Peyer's patch (tissue), 4 donors: ENCODE data around the gene PRR9. TPM values are rescaled to one million over a fixed set of nuclear protein-coding genes. Genes with fewer than 3 reads are reported as not detected.
"Not testable (repeated sequence)": the region's sequence is repeated elsewhere in the genome, so short reads cannot be mapped to it uniquely, and the experiment has no call there.

ENCODE experiments used
- DNase-seq, 3 donors: peaks; one replicate each; pipeline ENCODE4 v3.0.0-alpha.2; 2017 to 2019
- H3K27ac ChIP-seq, 4 donors: fragments of 200-600 bp; sonication (generic); one replicate each; pipeline ENCODE4 v1.5.1; 2016 to 2019
- H3K27me3 ChIP-seq, 2 donors: fragments of 200-600 bp; sonication (generic); one replicate each; pipeline ENCODE4 v1.5.1; 2019
- H3K36me3 ChIP-seq, 3 donors: fragments of 200-600 bp; sonication (generic); one replicate each; pipeline ENCODE4 v1.5.1; 2016 to 2019
- H3K4me1 ChIP-seq, 4 donors: fragments of 200-600 bp; sonication (generic); one replicate each; pipeline ENCODE4 v1.5.1; 2016 to 2019
- H3K4me3 ChIP-seq, 4 donors: fragments of 200-600 bp; sonication (generic); 1 replicate in 3 of 4; 2 replicates in 1 of 4; pipeline ENCODE4 v1.5.1; 2016 to 2019; ENCODE audit warnings: mild to moderate bottlenecking in 1 of 4
- H3K9me3 ChIP-seq, 4 donors: fragments of 200-600 bp; sonication (generic); one replicate each; pipeline ENCODE4 v1.5.1; 2016 to 2019; ENCODE audit warnings: mild to moderate bottlenecking in 1 of 4
- CTCF ChIP-seq, 6 experiments: fragments of 450-650 bp in 4 of 6; fragments of 200-600 bp in 2 of 6; sonication (generic) in 1 of 6; IDR thresholded peaks; one replicate each; pipeline ENCODE4 v1.5.1; 2017 to 2019; ENCODE audit warnings: antibody characterized with exemption in 6 of 6, mild to moderate bottlenecking in 3 of 6, moderate library complexity in 1 of 6
- POLR2A ChIP-seq, 2 donors: fragments of 450-650 bp; IDR thresholded peaks; one replicate each; pipeline ENCODE4 v1.5.1; 2017; ENCODE audit warnings: antibody characterized with exemption in 2 of 2, mild to moderate bottlenecking in 2 of 2, moderate library complexity in 2 of 2
- total RNA-seq, 4 donors: library from RNA; depleted of rRNA; stranded (reverse); fragments of >200 nt; gene quantifications; one replicate each; pipeline ENCODE4 v1.1.0, GENCODE V29; 2016

The PRR9 gene, protein sequence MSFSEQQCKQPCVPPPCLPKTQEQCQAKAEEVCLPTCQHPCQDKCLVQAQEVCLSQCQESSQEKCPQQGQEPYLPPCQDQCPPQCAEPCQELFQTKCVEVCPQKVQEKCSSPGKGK
- not detected for total RNA-seq

GRCh38 chr1:153217212-153217611 is at the start of gene PRR9:
TSS of gene PRR9 (plus strand) at chr1:153217584. CDS start at chr1:153218145, 561 bp downstream.
- H3K27me3 ChIP-seq = no peaks in the 10 kb centered on the region
- H3K4me1 ChIP-seq = no peaks in the 10 kb centered on the region
- H3K36me3 ChIP-seq = no peaks in the 10 kb centered on the region
- no peaks in the 10 kb centered on the region for H3K9me3 ChIP-seq
- no peak within 1 kb of the TSS for H3K27ac ChIP-seq
- no peak for TF ChIP-seq POLR2A (IDR thresholded peaks at IDR 0.05)
- H3K4me3 ChIP-seq = no peak within 1 kb of the TSS
- no peak for DNase-seq

GRCh38 chr1:153168686-153169085 is 48.7 kb upstream of the PRR9 start:
- Histone ChIP-seq H3K27me3 (no peaks in the 10 kb centered on the region), H3K9me3 (no peaks in the 10 kb centered on the region), H3K27ac (no peak overlapping the region), H3K4me1 (no peaks in the 10 kb centered on the region), H3K4me3 (no peak overlapping the region), H3K36me3 (no peaks in the 10 kb centered on the region)
- TF ChIP-seq POLR2A (IDR thresholded peaks at IDR 0.05) (no peak), CTCF (IDR thresholded peaks at IDR 0.05) (no peak)
- no peak for DNase-seq

- Histone ChIP-seq H3K4me1 (no peaks in the 10 kb centered on the region), H3K36me3 (no peaks in the 10 kb centered on the region), H3K4me3 (no peak overlapping the region), H3K27me3 (no peaks in the 10 kb centered on the region), H3K27ac (no peak overlapping the region), H3K9me3 (no peaks in the 10 kb centered on the region)
- DNase-seq = no peak
- no peak for TF ChIP-seq CTCF (IDR thresholded peaks at IDR 0.05)
- TF ChIP-seq POLR2A (IDR thresholded peaks at IDR 0.05) = no peak
Measured at GRCh38 chr1:153174624-153175023, 42.8 kb upstream of the PRR9 start.

DNA sequence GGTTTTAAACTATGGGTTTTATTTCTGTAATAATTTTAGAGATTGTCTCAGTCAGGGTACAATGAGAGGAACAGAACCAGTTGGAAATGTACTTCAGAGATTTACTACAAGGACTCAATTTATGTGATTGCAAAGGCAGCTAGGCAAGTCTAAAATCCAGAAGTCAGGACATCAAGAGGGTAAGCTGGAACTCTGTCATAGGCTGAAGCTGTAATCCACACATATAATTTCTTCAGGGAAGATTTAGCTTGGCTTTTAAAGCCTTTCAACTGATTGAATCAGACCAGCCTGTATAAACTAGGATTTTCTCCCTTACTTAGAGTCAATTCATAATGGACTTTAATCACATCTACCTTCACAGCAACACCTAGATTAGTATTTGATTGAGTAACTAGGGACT is 38.5 kb upstream of the PRR9 start:
- no peak for DNase-seq
- no peaks in the 10 kb centered on the region for H3K4me1 ChIP-seq
- no peak overlapping the region for H3K27ac ChIP-seq

GRCh38 chr1:153180556-153180955 is 36.8 kb upstream of the PRR9 start:
- Histone ChIP-seq H3K4me1 (no peaks in the 10 kb centered on the region), H3K9me3 (no peaks in the 10 kb centered on the region), H3K36me3 (no peaks in the 10 kb centered on the region), H3K4me3 (no peak overlapping the region), H3K27ac (no peak overlapping the region), H3K27me3 (no peaks in the 10 kb centered on the region)
- TF ChIP-seq CTCF (IDR thresholded peaks at IDR 0.05) (no peak), POLR2A (IDR thresholded peaks at IDR 0.05) (no peak)
- no peak for DNase-seq

More for the DNA sequence above, 38.5 kb upstream of the PRR9 start:
- no peak overlapping the region for H3K4me3 ChIP-seq
- H3K27me3 ChIP-seq = no peaks in the 10 kb centered on the region
- no peaks in the 10 kb centered on the region for H3K36me3 ChIP-seq
- no peak for TF ChIP-seq CTCF (IDR thresholded peaks at IDR 0.05)
- TF ChIP-seq POLR2A (IDR thresholded peaks at IDR 0.05) = no peak
- H3K9me3 ChIP-seq = no peaks in the 10 kb centered on the region

- not testable (repeated sequence) for H3K4me1 ChIP-seq, H3K9me3 ChIP-seq, H3K36me3 ChIP-seq, H3K4me3 ChIP-seq, DNase-seq, H3K27ac ChIP-seq, H3K27me3 ChIP-seq
Measured at GRCh38 chr1:153188301-153188700, 29.1 kb upstream of the PRR9 start.

- H3K9me3 ChIP-seq = no peaks in the 10 kb centered on the region
- H3K4me1 ChIP-seq = no peaks in the 10 kb centered on the region
- no peaks in the 10 kb centered on the region for H3K27me3 ChIP-seq
- no peak overlapping the region for H3K27ac ChIP-seq
- H3K36me3 ChIP-seq = no peaks in the 10 kb centered on the region
- DNase-seq = no peak
- TF ChIP-seq POLR2A (IDR thresholded peaks at IDR 0.05) (no peak), CTCF (IDR thresholded peaks at IDR 0.05) (no peak)
- no peak overlapping the region for H3K4me3 ChIP-seq
Measured at GRCh38 chr1:153190373-153190772, 27.0 kb upstream of the PRR9 start.
